HepG2 (cell line): Measurements from ENCODE around the gene RNF11. TPM values are rescaled to one million over a fixed set of nuclear protein-coding genes. Genes with fewer than 3 reads are reported as not detected.

Source experiments
- ATAC-seq: fragments of 200-7000 bp; cut with Tn5 transposase; 3 replicates; pipeline ENCODE4 v1.9.1; 2020; ENCODE audit warnings: mild to moderate bottlenecking, moderate library complexity
- BruUV-seq: library from RNA; stranded (reverse); fragments of 400-500 nt; replicated peaks from 2 replicates; lab custom pipeline; 2021; lab: Mats Ljungman, UMichigan
- CTCF ChIA-PET: fragments of 300-600 bp; formaldehyde crosslinking; extraction: SDS; loops from one replicate; lab custom pipeline; 2021; ENCODE audit warnings: low total read pairs, inconsistent platforms, low intra/inter-chr PET ratio; lab: Yijun Ruan, JAX
- POLR2A ChIA-PET: fragments of 350-600 bp; sonication (Branson Sonifier 250); formaldehyde crosslinking; loops from one replicate; lab custom pipeline; 2020; ENCODE audit warnings: antibody characterized with exemption, inconsistent platforms; lab: Yijun Ruan, JAX
- DNase-seq: peaks from one replicate; pipeline ENCODE4 v3.0.0-alpha.2; 2015; ENCODE audit warnings: low spot score
- FAIRE-seq: peaks from 3 replicates; lab custom pipeline; 2011; peaks lifted over from hg19 to GRCh38; lab: Jason Lieb, UNC
- H2AFZ ChIP-seq: one replicate; pipeline ENCODE4 v1.6.1; 2011; ENCODE audit warnings: low read length, inconsistent platforms
- H3K27ac ChIP-seq: fragments of 300-600 bp; 3 replicates; pipeline ENCODE4 v1.8.0; 2011; ENCODE audit warnings: mixed run types, mild to moderate bottlenecking, mixed read lengths, low read length, inconsistent platforms; ENCODE audit not compliant: insufficient read depth; ENCODE audit errors: extremely low read length
- H3K27me3 ChIP-seq, 2 experiments: fragments of 200-600 bp in 1 of 2; 2 replicates in 1 of 2; 3 replicates in 1 of 2; pipeline versions ENCODE4 v1.6.0 to v1.8.0; 2011; ENCODE audit warnings: low read length in 2 of 2, mild to moderate bottlenecking in 2 of 2, moderate library complexity in 2 of 2, inconsistent platforms in 1 of 2; ENCODE audit not compliant: insufficient read depth in 2 of 2, control insufficient read depth in 1 of 2
- H3K36me3 ChIP-seq, 2 experiments: fragments of 200-600 bp in 1 of 2; replicated peaks in 1 of 2; 2 replicates in 1 of 2; 3 replicates in 1 of 2; pipeline versions ENCODE4 v1.5.1 to v1.8.0; 2011; ENCODE audit warnings: low read length in 2 of 2, inconsistent platforms in 1 of 2; ENCODE audit not compliant: insufficient read depth in 2 of 2, control insufficient read depth in 1 of 2
- H3K4me1 ChIP-seq: 2 replicates; pipeline ENCODE4 v1.5.1; 2012; ENCODE audit warnings: low read length, inconsistent platforms; ENCODE audit not compliant: insufficient read depth
- H3K4me2 ChIP-seq: 2 replicates; pipeline ENCODE4 v1.6.0; 2011; ENCODE audit warnings: low read depth, low read length, inconsistent platforms
- H3K4me3 ChIP-seq, 3 experiments: fragments of 200-600 bp in 1 of 3; sonication (generic), shearing (Covaris generic) in 1 of 3; replicated peaks in 1 of 3; 2 replicates each; pipeline ENCODE4 v1.5.1; 2011 to 2016; ENCODE audit warnings: low read length in 3 of 3, inconsistent platforms in 2 of 3, low read depth in 2 of 3, mild to moderate bottlenecking in 2 of 3, control low read depth in 1 of 3, mixed read lengths in 1 of 3; ENCODE audit not compliant: insufficient read depth in 1 of 3
- H3K79me2 ChIP-seq: one replicate; pipeline ENCODE4 v1.6.1; 2011; ENCODE audit warnings: low read length, inconsistent platforms; ENCODE audit not compliant: insufficient read depth
- H3K9ac ChIP-seq: 2 replicates; pipeline ENCODE4 v1.6.0; 2011; ENCODE audit warnings: mild to moderate bottlenecking, low read depth, low read length, inconsistent platforms; ENCODE audit not compliant: insufficient read depth
- H3K9me3 ChIP-seq: 2 replicates; pipeline ENCODE4 v1.5.1; 2012; ENCODE audit warnings: mild to moderate bottlenecking, low read length
- H4K20me1 ChIP-seq: 2 replicates; pipeline ENCODE4 v1.6.0; 2011; ENCODE audit warnings: inconsistent platforms, mild to moderate bottlenecking, low read length, moderate library complexity; ENCODE audit not compliant: insufficient read depth
- HNRNPLL ChIP-seq: fragments of 200-400 bp; formaldehyde crosslinking; IDR thresholded peaks from 2 replicates; pipeline ENCODE4 v1.6.1; 2017; ENCODE audit warnings: mild to moderate bottlenecking, low read depth, low read length; ENCODE audit not compliant: poor library complexity, severe bottlenecking
- MBNL3 ChIP-seq: fragments of 250-450 bp; sonication (Bioruptor Pico); conservative IDR thresholded peaks from 2 replicates; pipeline ENCODE4 v1.8.0; 2022; ENCODE audit warnings: mild to moderate bottlenecking, inconsistent platforms
- MED8 ChIP-seq: sonication (generic); formaldehyde crosslinking; IDR thresholded peaks from 2 replicates; pipeline ENCODE4 v1.8.1; 2023; ENCODE audit warnings: mild to moderate bottlenecking, missing genetic modification reagents; ENCODE audit not compliant: insufficient replicate concordance
- PLRG1 ChIP-seq: fragments of 450-650 bp; conservative IDR thresholded peaks from 2 replicates; pipeline ENCODE4 v1.6.1; 2016
- RXRB ChIP-seq: IDR thresholded peaks from 2 replicates; pipeline ENCODE4 v1.6.1; 2016; ENCODE audit warnings: borderline replicate concordance, missing genetic modification reagents, missing compliant biosample characterization
- STAT5B ChIP-seq: sonication (generic); formaldehyde crosslinking; IDR thresholded peaks from 2 replicates; pipeline ENCODE4 v1.4.0; 2020; ENCODE audit warnings: missing genetic modification reagents
- TRIM24 ChIP-seq: sonication (generic); formaldehyde crosslinking; IDR thresholded peaks from 2 replicates; pipeline ENCODE4 v1.8.0; 2022; ENCODE audit warnings: mild to moderate bottlenecking, missing genetic modification reagents
- WIZ ChIP-seq: sonication (generic); formaldehyde crosslinking; IDR thresholded peaks from 2 replicates; pipeline ENCODE4 v1.5.1; 2020; ENCODE audit warnings: mild to moderate bottlenecking, missing genetic modification reagents
- ZIK1 ChIP-seq: sonication (generic); formaldehyde crosslinking; IDR thresholded peaks from 2 replicates; pipeline ENCODE4 v1.5.0; 2020; ENCODE audit warnings: mild to moderate bottlenecking, low read depth, missing genetic modification reagents, borderline replicate concordance
- ZNF101 ChIP-seq: sonication (generic); formaldehyde crosslinking; IDR thresholded peaks from 2 replicates; pipeline ENCODE4 v1.4.0; 2020; ENCODE audit warnings: mild to moderate bottlenecking, low read depth, missing genetic modification reagents, borderline replicate concordance
- ZNF12 ChIP-seq: sonication (generic); formaldehyde crosslinking; IDR thresholded peaks from 2 replicates; pipeline ENCODE4 v1.5.0; 2020; ENCODE audit warnings: missing genetic modification reagents
- ZNF281 ChIP-seq: sonication (generic); formaldehyde crosslinking; IDR thresholded peaks from 2 replicates; pipeline ENCODE4 v1.4.0; 2020; ENCODE audit warnings: missing genetic modification reagents, borderline replicate concordance
- ZNF343 ChIP-seq: sonication (generic); formaldehyde crosslinking; IDR thresholded peaks from 2 replicates; pipeline ENCODE4 v1.4.0; 2020; ENCODE audit warnings: mild to moderate bottlenecking, missing genetic modification reagents
- WGBS: methylation state at CpG from one replicate; pipeline ENCODE4 v1.1.6; 2017; ENCODE audit warnings: low lambda C conversion rate; 5-methylcytosine and 5-hydroxymethylcytosine counted together
- in situ Hi-C: cut with HindIII; loops from 2 replicates; pipeline ENCODE4 v1.10.0; 2017; ENCODE audit warnings: low pct_unique_long_range_greater_than_20kb; ENCODE audit not compliant: extremely low pct_ligation_motif_present
- intact Hi-C: fragments of 100-400 bp; cut with micrococcal nuclease; formaldehyde crosslinking; loops from one replicate; pipeline ENCODE4 v1.10.0; 2022; ENCODE audit not compliant: unreplicated experiment
- polyA plus RNA-seq, 8 experiments: library from polyadenylated mRNA; depleted of rRNA in 3 of 8; stranded (reverse) in 7 of 8; unstranded in 1 of 8; fragments of >200 nt; fragmentation: Illumina TruSeq in 4 of 8; extraction: Trizol in 4 of 8; gene quantifications; 2 replicates each; pipeline versions ENCODE4 v1.2.1 to v1.2.3, GENCODE V29; 2011 to 2016; ENCODE audit warnings: low read depth in 4 of 8, missing spikeins in 1 of 8, mixed read lengths in 1 of 8; ENCODE audit not compliant: insufficient read depth in 1 of 8
- total RNA-seq, 5 experiments: library from RNA; depleted of rRNA; stranded (reverse); fragments of >200 nt; fragmentation: Illumina TruSeq; extraction: Trizol; gene quantifications; 2 replicates each; pipeline ENCODE4 v1.2.3, GENCODE V29; 2016; ENCODE audit warnings: low read depth in 1 of 5
- TF ChIP-seq, protein P1 (sequence below): sonication (generic); formaldehyde crosslinking; IDR thresholded peaks from 2 replicates; pipeline ENCODE4 v1.4.0; 2020; ENCODE audit warnings: missing genetic modification reagents
- TF ChIP-seq, protein P2 (sequence below): sonication (generic); formaldehyde crosslinking; IDR thresholded peaks from 2 replicates; pipeline ENCODE4 v1.4.0; 2020; ENCODE audit warnings: missing genetic modification reagents

Gene RNF11
- total and polyA plus RNA-seq, 2 of the 13 experiments (the other 11 are each of a cell fraction or from before 2014, with no cell fraction given): 41.2 to 48.8 TPM

- Histone ChIP-seq H2AFZ (no peak overlapping the region), H3K27ac (no peak overlapping the region), H3K9me3 (no peaks in the 10 kb centered on the region), H3K9ac (no peak overlapping the region), H4K20me1 (no peaks in the 10 kb centered on the region)
- no peak for FAIRE-seq
- in situ Hi-C loops: no loop called here
- ATAC-seq: no peak
- 11% methylated on average over 7 of the region's 7 CpGs for WGBS
- CTCF ChIA-PET: no interaction called here
- no TSS peak for BruUV-seq
- intact Hi-C loops: no loop called here
- no peak for TF ChIP-seq STAT5B (CRISPR knock-in tag)
- no peak for TF ChIP-seq HNRNPLL
- TF ChIP-seq ZNF281: no peak
- no peak for TF ChIP-seq ZNF343 (CRISPR knock-in tag)
- TF ChIP-seq RXRB (CRISPR knock-in tag): no peak
- no peak for TF ChIP-seq TRIM24 (CRISPR knock-in tag)
- TF ChIP-seq, protein P1, sequence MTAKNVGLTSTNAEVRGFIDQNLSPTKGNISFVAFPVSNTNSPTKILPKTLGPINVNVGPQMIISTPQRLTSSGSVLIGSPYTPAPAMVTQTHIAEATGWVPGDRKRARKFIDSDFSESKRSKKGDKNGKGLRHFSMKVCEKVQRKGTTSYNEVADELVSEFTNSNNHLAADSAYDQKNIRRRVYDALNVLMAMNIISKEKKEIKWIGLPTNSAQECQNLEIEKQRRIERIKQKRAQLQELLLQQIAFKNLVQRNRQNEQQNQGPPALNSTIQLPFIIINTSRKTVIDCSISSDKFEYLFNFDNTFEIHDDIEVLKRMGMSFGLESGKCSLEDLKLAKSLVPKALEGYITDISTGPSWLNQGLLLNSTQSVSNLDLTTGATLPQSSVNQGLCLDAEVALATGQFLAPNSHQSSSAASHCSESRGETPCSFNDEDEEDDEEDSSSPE (CRISPR knock-in tag): no peak
- TF ChIP-seq MED8: no peak
- TF ChIP-seq, protein P2, sequence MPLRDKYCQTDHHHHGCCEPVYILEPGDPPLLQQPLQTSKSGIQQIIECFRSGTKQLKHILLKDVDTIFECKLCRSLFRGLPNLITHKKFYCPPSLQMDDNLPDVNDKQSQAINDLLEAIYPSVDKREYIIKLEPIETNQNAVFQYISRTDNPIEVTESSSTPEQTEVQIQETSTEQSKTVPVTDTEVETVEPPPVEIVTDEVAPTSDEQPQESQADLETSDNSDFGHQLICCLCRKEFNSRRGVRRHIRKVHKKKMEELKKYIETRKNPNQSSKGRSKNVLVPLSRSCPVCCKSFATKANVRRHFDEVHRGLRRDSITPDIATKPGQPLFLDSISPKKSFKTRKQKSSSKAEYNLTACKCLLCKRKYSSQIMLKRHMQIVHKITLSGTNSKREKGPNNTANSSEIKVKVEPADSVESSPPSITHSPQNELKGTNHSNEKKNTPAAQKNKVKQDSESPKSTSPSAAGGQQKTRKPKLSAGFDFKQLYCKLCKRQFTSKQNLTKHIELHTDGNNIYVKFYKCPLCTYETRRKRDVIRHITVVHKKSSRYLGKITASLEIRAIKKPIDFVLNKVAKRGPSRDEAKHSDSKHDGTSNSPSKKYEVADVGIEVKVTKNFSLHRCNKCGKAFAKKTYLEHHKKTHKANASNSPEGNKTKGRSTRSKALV: no peak
- TF ChIP-seq WIZ (CRISPR knock-in tag): no peak
- no peak for TF ChIP-seq PLRG1
- no peak for TF ChIP-seq ZIK1 (CRISPR knock-in tag)
- TF ChIP-seq MBNL3: no peak
- TF ChIP-seq ZNF101 (CRISPR knock-in tag): no peak
- TF ChIP-seq ZNF12 (CRISPR knock-in tag): no peak
- TF ChIP-seq, all 625 proteins: peak for 0
- Histone ChIP-seq H3K36me3 (no peaks in the 10 kb centered on the region), H3K79me2 (no peaks in the 10 kb centered on the region), H3K4me3 (no peak overlapping the region), H3K4me1 (peaks cover 48% of the 10 kb centered on the region), H3K4me2 (no peak overlapping the region), H3K27me3 (no peaks in the 10 kb centered on the region; a peak in 1 of 5 replicates)
- no peak for DNase-seq
- POLR2A ChIA-PET: no interaction called here
These were observed 21.4 kb upstream of the RNF11 start for GRCh38 chr1:51214615-51215131.
